Kidney (tissue), 14 donors: Measurements from ENCODE around the gene LDLRAD4. TPM values are rescaled to one million over a fixed set of nuclear protein-coding genes. Genes with fewer than 3 reads are reported as not detected.
A peak's percentile ranks its signal among the peaks of the same experiment; 100 is the strongest.

Source experiments
- DNase-seq, 5 donors: peaks; one replicate each; pipeline ENCODE4 v3.0.0-alpha.2; 2013 to 2020
- FAIRE-seq: peaks from 2 replicates; lab custom pipeline; 2012; peaks lifted over from hg19 to GRCh38; lab: Jason Lieb, UNC
- H3K27ac ChIP-seq, 2 donors: one replicate each; pipeline ENCODE4 v1.7.0; 2013; ENCODE audit warnings: low read depth in 2 of 2, low read length in 2 of 2, inconsistent platforms in 1 of 2
- H3K27me3 ChIP-seq: one replicate; pipeline ENCODE4 v1.7.1; 2013; ENCODE audit warnings: low read length, inconsistent platforms; ENCODE audit not compliant: control insufficient read depth, insufficient read depth
- H3K36me3 ChIP-seq, 3 donors: one replicate each; pipeline versions ENCODE4 v1.7.0 to v1.7.1; 2013; ENCODE audit warnings: low read length in 3 of 3, control low read depth in 1 of 3, inconsistent platforms in 1 of 3; ENCODE audit not compliant: insufficient read depth in 3 of 3, control insufficient read depth in 2 of 3
- H3K4me1 ChIP-seq, 3 donors: one replicate each; pipeline versions ENCODE4 v1.7.0 to v1.7.1; 2013; ENCODE audit warnings: low read length in 3 of 3, inconsistent platforms in 1 of 3, low read depth in 1 of 3; ENCODE audit not compliant: control insufficient read depth in 2 of 3, insufficient read depth in 2 of 3
- H3K4me3 ChIP-seq, 3 donors: one replicate each; pipeline versions ENCODE4 v1.7.0 to v1.8.1; 2013; ENCODE audit warnings: low read length in 3 of 3, control low read depth in 1 of 3, inconsistent platforms in 1 of 3
- H3K9ac ChIP-seq, 3 donors: one replicate each; pipeline versions ENCODE4 v1.7.0 to v1.7.1; 2013; ENCODE audit warnings: low read length in 3 of 3, control low read depth in 1 of 3, inconsistent platforms in 1 of 3
- H3K9me3 ChIP-seq, 3 donors: one replicate each; pipeline versions ENCODE4 v1.7.0 to v1.7.1; 2013; ENCODE audit warnings: low read length in 3 of 3, control low read depth in 1 of 3, inconsistent platforms in 1 of 3; ENCODE audit not compliant: control insufficient read depth in 2 of 3, insufficient read depth in 1 of 3
- intact Hi-C: fragments of 100-400 bp; cut with DNase I; formaldehyde crosslinking; loops from one replicate; pipeline ENCODE4 v1.11.1; 2022
- polyA plus RNA-seq: library from polyadenylated mRNA; stranded (reverse); fragments of 350-450 nt; fragmentation: Illumina TruSeq; extraction: RNeasy Lipid Tissue Mini Kit (QIAGEN cat#74804); gene quantifications from one replicate; pipeline ENCODE4 v1.2.3, GENCODE V29; 2014; ENCODE audit warnings: low read depth, low replicate concordance; ENCODE audit not compliant: insufficient read depth
- total RNA-seq: library from RNA; stranded (reverse); fragmentation: NEBNext Ultra II Directional; extraction: Animal tissue kit (Norgen Biotek cat#: 25700); gene quantifications from one replicate; pipeline ENCODE4 v1.2.1, GENCODE V29; 2021
- TF ChIP-seq, protein P1 (sequence below): IDR thresholded peaks from 3 replicates; pipeline ENCODE4 v1.5.1; 2012; ENCODE audit warnings: mild to moderate bottlenecking, moderate library complexity, borderline replicate concordance; ENCODE audit not compliant: insufficient read depth; ENCODE audit errors: extremely low read depth
- donor health status: control.
- donor health status: control.
- donor health status: control.
- donor health status: control.
- donor health status: control.
- donor health status: DM: yes; HTN: yes; CAD: no.
- donor health status: Normal renal cell carcinoma (clear cell type).

The LDLRAD4 gene
- total and polyA plus RNA-seq, 2 donors from 2014 or later, result 2.3 to 42.3 TPM

DNA sequence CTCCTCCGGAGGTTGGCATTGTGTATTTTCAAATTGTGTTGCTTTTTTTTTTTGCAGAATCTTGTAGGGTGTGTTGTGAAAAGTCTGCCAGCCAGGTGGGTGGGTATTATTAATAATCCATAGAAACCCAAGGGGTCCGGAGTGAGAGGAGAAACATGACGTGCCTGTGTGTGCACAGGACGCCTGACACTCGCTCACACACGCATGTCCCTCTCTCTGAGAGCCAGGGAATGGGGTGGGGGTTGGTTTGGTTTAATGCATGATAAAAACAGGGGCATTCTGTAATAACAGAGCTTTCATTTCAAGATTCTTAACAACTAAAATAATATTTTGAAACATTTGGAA is 283.0 kb downstream of the LDLRAD4 start:
- TF ChIP-seq, protein P1, sequence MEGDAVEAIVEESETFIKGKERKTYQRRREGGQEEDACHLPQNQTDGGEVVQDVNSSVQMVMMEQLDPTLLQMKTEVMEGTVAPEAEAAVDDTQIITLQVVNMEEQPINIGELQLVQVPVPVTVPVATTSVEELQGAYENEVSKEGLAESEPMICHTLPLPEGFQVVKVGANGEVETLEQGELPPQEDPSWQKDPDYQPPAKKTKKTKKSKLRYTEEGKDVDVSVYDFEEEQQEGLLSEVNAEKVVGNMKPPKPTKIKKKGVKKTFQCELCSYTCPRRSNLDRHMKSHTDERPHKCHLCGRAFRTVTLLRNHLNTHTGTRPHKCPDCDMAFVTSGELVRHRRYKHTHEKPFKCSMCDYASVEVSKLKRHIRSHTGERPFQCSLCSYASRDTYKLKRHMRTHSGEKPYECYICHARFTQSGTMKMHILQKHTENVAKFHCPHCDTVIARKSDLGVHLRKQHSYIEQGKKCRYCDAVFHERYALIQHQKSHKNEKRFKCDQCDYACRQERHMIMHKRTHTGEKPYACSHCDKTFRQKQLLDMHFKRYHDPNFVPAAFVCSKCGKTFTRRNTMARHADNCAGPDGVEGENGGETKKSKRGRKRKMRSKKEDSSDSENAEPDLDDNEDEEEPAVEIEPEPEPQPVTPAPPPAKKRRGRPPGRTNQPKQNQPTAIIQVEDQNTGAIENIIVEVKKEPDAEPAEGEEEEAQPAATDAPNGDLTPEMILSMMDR, result no peak
- Histone ChIP-seq H3K9ac (no peak overlapping the region), H3K27ac (no peak overlapping the region), H3K27me3 (no peaks in the 10 kb centered on the region), H3K36me3 (peaks cover 0 to 2% (median 0%) of the 10 kb centered on the region in 3 donors), H3K4me1 (peaks cover 3 to 11% (median 6%) of the 10 kb centered on the region in 3 donors), H3K4me3 (peak overlapping the region in 1 of 3 donors; percentile 2), H3K9me3 (no peaks in the 10 kb centered on the region)
- intact Hi-C loops, result no loop called here
- no peak for DNase-seq
- FAIRE-seq, result no peak

DNA sequence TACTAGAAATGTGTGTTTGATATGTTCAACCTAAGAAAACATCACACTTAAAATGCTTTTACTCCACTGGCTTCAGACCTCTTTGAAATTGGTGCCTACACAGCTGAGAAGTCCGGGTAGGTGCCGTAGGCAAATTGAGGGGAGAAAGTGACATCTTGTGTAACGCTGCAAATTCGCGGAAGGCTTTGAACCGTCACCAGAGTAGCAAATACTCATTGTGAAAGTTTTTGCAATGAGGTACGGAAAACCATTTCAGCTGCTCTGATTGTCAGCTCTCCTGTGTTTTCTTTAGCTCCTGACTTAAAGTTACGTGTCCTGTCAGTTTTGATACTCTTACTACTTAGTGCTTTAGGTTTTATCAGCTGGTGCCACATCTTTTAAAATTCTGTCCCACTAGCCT is 283.3 kb downstream of the LDLRAD4 start:
- H3K9ac ChIP-seq, result no peak overlapping the region
- intact Hi-C loops, result no loop called here
- H3K27me3 ChIP-seq, result no peaks in the 10 kb centered on the region
- no peak overlapping the region for H3K4me3 ChIP-seq
- TF ChIP-seq, protein P1, result no peak
- no peak overlapping the region for H3K27ac ChIP-seq
- peaks cover 3 to 11% (median 6%) of the 10 kb centered on the region in 3 donors for H3K4me1 ChIP-seq
- H3K9me3 ChIP-seq, result no peaks in the 10 kb centered on the region
- no peak for FAIRE-seq
- DNase-seq, result peak in 1 of 5 donors; percentile 27
- H3K36me3 ChIP-seq, result peaks cover 0 to 2% (median 0%) of the 10 kb centered on the region in 3 donors

DNA sequence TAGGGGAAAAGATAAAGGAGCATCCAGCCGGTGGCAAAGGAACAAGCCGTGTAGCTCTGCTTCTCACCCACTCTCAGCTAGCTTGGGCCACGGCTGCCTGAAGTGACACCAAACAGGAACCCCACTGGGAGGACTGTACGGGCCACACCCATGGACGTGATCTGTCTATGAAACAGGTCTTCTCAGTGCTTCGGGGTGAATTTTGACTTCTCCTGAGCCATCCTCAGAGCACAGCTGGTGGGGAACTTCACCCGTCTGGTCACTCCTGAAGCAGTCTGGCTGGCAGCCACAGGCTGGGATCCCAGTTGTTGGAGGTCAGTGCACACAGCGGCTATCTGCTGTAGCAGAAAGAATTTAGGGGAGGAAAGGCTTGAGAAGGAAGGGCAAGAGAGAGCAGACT is 284.0 kb downstream of the LDLRAD4 start:
- Histone ChIP-seq H3K36me3 (peaks cover 0 to 2% (median 0%) of the 10 kb centered on the region in 3 donors), H3K9ac (no peak overlapping the region), H3K4me3 (no peak overlapping the region), H3K27ac (no peak overlapping the region), H3K9me3 (no peaks in the 10 kb centered on the region), H3K27me3 (no peaks in the 10 kb centered on the region), H3K4me1 (peaks cover 3 to 11% (median 6%) of the 10 kb centered on the region in 3 donors)
- intact Hi-C loops, result no loop called here
- FAIRE-seq (no peak), DNase-seq (peak in 1 of 5 donors; percentile 37)
- TF ChIP-seq, protein P1, result no peak

DNA sequence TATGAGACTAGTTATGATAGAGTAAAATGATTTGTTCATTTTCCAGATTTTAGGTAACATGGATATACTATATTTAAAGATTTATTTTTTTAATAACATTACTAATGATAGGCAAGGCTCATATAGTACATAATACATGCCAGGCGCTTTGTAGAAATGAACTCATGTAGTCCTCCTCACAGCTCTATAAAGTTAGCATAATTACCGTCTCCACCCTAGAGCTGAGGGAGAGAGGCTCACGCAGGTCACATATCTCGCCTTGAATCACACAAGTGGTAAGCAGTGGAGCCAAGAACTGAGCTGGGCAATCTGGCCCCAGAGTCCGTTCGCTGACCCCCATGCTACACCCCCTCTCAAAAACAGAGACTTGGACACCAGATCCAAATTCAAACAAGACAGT is 285.3 kb downstream of the LDLRAD4 start:
- no peak for FAIRE-seq
- H3K4me1 ChIP-seq, result peaks cover 3 to 11% (median 6%) of the 10 kb centered on the region in 3 donors
- H3K27ac ChIP-seq, result no peak overlapping the region
- H3K9ac ChIP-seq, result no peak overlapping the region
- H3K4me3 ChIP-seq, result no peak overlapping the region
- H3K27me3 ChIP-seq, result no peaks in the 10 kb centered on the region
- DNase-seq, result no peak
- no peaks in the 10 kb centered on the region for H3K36me3 ChIP-seq
- intact Hi-C loops, result no loop called here
- TF ChIP-seq, protein P1, result no peak
- no peaks in the 10 kb centered on the region for H3K9me3 ChIP-seq
